HL-60 (cell line): ENCODE results near the gene RHBDD1.

Experiments
- DNase-seq, 2 experiments: peaks; one replicate each; pipeline ENCODE4 v3.0.0-alpha.2; 2010 to 2020; ENCODE audit warnings: low read depth in 1 of 2, low spot score in 1 of 2
- H3K27ac ChIP-seq: fragments of 250-450 bp; sonication (Bioruptor Pico); replicated peaks from 2 replicates; pipeline ENCODE4 v1.5.1; 2020; ENCODE audit warnings: mild to moderate bottlenecking, moderate library complexity
- H3K27me3 ChIP-seq: fragments of 250-450 bp; sonication (Bioruptor Pico); 2 replicates; pipeline ENCODE4 v1.5.1; 2021; ENCODE audit warnings: mild to moderate bottlenecking, moderate library complexity; ENCODE audit not compliant: insufficient read depth, poor library complexity, severe bottlenecking
- H3K4me3 ChIP-seq: replicated peaks from 2 replicates; pipeline ENCODE4 v1.5.1; 2011; ENCODE audit warnings: mild to moderate bottlenecking, control low read depth, low read length; ENCODE audit not compliant: insufficient read depth
- GABPA ChIP-seq: IDR thresholded peaks from 2 replicates; pipeline ENCODE4 v1.6.1; 2012; ENCODE audit warnings: low read depth
- POLR2AphosphoS5 ChIP-seq: IDR thresholded peaks from 2 replicates; pipeline ENCODE4 v1.6.1; 2012; ENCODE audit warnings: low read depth
- SPI1 ChIP-seq: IDR thresholded peaks from 2 replicates; pipeline ENCODE4 v1.6.1; 2012; ENCODE audit warnings: low read depth, mild to moderate bottlenecking, borderline replicate concordance
- TF ChIP-seq, protein P1 (sequence below): IDR thresholded peaks from 2 replicates; pipeline ENCODE4 v1.6.1; 2012; ENCODE audit warnings: low read depth; ENCODE audit not compliant: insufficient replicate concordance
- TF ChIP-seq, protein P2 (sequence below): IDR thresholded peaks from one replicate; pipeline ENCODE4 v1.5.1; 2011; ENCODE audit warnings: low read length, control low read depth, inconsistent platforms; ENCODE audit not compliant: insufficient read depth

The RHBDD1 gene

DNA sequence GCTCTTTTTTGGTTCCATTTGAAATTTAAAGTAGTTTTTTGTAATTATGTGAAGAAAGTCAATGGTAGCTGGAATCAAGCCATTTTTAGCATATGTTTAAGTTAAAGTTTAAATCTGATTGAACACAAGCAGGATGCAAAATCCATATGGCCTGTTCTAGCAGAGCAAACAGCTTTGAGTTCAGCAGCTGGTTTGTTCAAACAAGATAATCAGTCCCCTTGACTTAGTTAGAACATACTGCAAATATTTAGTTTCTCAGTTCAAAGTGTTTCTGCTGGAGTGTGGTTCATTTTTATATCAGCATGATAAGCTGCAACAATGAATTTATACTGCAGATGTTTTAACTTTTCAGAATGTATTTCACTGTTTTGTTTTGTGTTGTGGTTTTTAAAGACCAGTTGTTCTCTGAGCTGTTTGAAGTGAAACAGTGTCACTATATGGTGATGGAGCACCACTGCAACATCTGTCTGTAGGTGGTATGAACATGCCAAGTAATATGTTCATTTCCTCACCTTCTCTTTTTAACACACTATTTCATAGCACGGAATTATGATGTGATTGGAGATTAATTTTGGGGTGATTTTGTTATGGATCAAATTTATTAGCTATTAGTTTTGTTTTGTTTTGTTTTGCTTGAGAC is 202.8 kb downstream of the RHBDD1 start:
- no peak for DNase-seq
- Histone ChIP-seq H3K4me3 (no peak overlapping the region), H3K27me3 (no peaks in the 10 kb centered on the region), H3K27ac (no peak overlapping the region)
- TF ChIP-seq, protein P1, sequence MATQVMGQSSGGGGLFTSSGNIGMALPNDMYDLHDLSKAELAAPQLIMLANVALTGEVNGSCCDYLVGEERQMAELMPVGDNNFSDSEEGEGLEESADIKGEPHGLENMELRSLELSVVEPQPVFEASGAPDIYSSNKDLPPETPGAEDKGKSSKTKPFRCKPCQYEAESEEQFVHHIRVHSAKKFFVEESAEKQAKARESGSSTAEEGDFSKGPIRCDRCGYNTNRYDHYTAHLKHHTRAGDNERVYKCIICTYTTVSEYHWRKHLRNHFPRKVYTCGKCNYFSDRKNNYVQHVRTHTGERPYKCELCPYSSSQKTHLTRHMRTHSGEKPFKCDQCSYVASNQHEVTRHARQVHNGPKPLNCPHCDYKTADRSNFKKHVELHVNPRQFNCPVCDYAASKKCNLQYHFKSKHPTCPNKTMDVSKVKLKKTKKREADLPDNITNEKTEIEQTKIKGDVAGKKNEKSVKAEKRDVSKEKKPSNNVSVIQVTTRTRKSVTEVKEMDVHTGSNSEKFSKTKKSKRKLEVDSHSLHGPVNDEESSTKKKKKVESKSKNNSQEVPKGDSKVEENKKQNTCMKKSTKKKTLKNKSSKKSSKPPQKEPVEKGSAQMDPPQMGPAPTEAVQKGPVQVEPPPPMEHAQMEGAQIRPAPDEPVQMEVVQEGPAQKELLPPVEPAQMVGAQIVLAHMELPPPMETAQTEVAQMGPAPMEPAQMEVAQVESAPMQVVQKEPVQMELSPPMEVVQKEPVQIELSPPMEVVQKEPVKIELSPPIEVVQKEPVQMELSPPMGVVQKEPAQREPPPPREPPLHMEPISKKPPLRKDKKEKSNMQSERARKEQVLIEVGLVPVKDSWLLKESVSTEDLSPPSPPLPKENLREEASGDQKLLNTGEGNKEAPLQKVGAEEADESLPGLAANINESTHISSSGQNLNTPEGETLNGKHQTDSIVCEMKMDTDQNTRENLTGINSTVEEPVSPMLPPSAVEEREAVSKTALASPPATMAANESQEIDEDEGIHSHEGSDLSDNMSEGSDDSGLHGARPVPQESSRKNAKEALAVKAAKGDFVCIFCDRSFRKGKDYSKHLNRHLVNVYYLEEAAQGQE: no peak
- TF ChIP-seq SPI1 (no peak), POLR2AphosphoS5 (no peak), GABPA (no peak)
- TF ChIP-seq, protein P2, sequence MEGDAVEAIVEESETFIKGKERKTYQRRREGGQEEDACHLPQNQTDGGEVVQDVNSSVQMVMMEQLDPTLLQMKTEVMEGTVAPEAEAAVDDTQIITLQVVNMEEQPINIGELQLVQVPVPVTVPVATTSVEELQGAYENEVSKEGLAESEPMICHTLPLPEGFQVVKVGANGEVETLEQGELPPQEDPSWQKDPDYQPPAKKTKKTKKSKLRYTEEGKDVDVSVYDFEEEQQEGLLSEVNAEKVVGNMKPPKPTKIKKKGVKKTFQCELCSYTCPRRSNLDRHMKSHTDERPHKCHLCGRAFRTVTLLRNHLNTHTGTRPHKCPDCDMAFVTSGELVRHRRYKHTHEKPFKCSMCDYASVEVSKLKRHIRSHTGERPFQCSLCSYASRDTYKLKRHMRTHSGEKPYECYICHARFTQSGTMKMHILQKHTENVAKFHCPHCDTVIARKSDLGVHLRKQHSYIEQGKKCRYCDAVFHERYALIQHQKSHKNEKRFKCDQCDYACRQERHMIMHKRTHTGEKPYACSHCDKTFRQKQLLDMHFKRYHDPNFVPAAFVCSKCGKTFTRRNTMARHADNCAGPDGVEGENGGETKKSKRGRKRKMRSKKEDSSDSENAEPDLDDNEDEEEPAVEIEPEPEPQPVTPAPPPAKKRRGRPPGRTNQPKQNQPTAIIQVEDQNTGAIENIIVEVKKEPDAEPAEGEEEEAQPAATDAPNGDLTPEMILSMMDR: no peak

DNA sequence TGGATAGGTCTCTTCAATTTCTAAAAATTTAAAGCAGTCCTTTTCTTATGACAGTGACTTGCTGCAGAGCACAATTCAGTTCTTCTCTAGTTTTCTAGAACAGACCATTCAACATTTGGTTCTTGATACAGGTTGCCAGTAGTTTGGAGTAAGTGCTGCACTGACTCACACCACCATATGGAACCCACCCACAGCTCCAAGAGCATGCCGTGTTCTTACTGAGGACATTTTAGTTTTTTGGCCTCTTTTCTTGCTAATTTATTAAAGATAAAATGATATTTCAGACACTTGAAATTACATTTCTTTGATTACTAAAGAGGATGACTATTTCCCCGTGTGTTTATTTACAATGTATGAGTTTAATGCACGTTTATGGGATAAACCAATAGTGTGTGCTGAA is 208.1 kb downstream of the RHBDD1 start:
- H3K27ac ChIP-seq: no peak overlapping the region
- no peaks in the 10 kb centered on the region for H3K27me3 ChIP-seq
- H3K4me3 ChIP-seq: no peak overlapping the region
- DNase-seq: no peak
- TF ChIP-seq, protein P1: no peak
- TF ChIP-seq, protein P2: no peak
- TF ChIP-seq SPI1 (no peak), POLR2AphosphoS5 (no peak), GABPA (no peak)
